Stimulated activated CD8-positive, alpha-beta memory T cell treated with anti-CD3 and anti-CD28 coated beads, Interleukin-4, amount 100 ng/mL, for 1 hour (primary cell): Measurements from ENCODE around the gene SAMD8.

Experiments used
- DNase-seq, 2 donors: peaks; one replicate each; pipeline ENCODE4 v3.0.0-alpha.2; 2020; ENCODE audit warnings: low read depth in 2 of 2, low spot score in 1 of 2

SAMD8 gene

DNA sequence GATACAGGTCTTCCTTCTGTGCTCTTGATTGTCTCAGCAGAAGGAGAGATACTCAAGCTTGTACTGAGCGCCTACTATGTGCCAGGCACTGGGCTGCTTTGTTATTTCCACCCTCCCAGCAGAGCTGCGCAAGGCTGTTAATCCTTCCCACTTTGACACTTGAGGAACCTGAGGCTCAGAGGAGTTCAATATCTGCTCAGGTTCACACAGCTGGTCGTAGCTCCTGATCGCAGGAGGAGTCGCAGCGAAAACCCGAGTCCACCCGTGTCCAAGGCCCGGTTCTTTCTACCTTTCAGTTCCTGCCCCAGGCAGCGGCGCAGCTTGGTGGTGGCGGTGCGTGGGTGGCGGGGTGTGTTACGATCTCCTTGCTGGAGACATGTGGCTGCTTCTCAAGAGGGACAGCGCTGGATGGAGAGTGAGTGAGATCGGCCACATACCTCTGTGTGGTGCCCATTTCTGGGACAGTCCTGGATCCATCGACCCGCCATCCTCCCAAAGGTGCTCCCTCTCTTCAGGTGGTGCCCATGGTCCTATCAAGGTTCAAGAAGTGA, 26.5 kb upstream of the SAMD8 start:
- DNase-seq: no peak

DNA sequence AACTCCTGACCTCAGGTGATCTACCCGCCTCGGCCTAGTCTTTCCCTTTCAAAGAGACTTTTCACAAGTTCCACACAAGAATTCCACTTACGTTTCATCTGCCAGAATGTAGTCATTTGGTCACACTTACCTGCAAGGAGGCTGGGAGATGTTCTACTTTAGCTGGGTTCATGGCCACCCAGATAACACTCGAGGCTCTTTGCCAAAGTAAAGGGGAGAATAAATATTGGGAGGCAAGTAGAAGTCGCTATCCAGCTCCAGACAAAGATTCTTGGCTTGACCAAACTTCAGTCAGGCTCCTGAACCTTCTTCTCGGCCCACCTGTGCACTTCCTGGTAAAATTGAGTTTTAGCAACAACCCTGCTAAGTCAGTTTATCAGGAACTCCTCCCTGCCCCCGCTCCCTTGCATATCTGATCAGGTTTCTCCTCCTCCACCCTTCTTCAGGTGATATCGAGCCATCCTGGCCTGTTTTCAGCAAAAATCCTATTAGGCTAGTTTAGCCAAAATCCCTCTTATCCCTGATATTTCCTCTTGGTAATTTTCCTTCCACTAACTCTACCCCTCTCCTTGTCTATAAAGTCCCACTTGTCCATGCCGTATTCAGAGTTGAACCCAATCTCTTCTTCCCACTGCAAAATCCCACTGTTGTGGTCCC, 25.1 kb upstream of the SAMD8 start:
- no peak for DNase-seq

DNA sequence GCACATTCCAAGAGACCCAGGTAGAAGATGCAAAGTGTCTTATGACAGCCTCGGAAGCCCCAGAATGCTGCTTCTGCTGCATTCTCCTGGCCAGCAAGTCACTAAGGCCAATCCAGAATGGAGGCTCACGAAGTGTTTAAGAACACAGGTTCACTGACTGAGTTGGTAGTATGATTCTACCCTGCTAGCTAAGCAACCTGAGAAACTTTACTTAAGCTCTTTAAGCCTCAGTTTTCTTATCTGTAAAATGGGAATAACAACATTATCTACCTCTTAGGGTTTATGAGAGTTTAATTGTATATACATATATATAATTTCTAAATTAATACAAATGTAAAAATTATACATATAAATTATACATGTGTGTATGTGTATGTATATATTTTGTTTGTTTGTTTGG, 22.8 kb upstream of the SAMD8 start:
- DNase-seq: no peak

DNA sequence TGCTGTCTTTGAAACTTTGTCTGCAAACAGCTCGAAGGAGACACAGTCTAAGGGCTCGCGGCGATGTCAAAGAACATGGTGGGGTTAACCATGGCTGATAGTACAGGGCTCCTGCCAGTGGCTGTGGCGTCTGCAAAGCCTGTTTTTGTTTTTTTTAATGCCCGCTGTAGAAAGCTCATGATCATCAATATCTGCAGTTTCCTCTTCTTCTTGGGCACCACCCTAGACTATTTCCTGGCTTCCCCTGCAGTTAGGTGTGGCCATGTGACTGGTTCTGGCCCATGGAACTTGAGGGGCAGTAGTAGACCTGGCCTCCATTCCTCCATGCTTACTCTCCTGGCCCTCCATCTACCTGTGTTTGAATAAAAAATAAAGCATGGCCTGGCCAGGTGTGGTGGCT, 21.8 kb upstream of the SAMD8 start:
- DNase-seq: no peak

DNA sequence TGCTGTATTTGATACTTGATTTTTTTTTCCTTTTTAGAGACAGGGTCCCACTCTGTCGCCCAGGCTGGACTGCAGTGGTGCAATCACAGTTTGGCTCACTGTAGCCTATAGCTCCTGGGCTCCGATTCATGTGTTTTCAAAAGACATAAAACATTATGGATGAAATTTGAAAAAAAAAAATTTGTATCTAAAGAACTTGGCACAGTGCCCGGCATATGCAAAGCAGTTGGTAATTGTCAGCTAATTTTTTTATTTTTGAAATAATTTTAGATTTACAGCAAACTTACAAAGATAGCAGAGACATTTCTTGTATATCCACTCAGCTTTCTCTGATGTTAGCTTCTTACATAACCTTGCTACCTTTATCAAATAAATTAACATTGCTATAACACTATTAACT, 20.3 kb upstream of the SAMD8 start:
- DNase-seq: no peak

DNA sequence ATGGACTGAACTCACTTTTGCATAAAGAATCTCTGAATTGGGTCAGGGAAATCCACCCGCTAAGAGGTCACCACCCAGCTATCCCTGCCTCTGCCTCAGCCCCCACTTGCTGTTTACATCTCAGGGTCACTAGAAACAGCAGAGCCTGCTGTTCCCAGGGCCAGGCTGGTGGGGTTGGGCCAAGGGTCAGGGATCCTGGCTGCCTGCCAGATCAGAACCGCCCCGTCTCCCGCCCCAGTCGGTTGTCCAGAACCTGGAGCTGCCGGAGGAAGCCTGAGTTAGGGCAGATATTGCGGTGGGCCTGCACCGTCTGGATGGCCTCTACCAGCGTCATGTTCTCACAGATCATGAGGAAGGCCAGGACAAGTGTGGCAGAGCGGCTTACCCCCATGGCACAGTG, 17.0 kb upstream of the SAMD8 start:
- DNase-seq: no peak

DNA sequence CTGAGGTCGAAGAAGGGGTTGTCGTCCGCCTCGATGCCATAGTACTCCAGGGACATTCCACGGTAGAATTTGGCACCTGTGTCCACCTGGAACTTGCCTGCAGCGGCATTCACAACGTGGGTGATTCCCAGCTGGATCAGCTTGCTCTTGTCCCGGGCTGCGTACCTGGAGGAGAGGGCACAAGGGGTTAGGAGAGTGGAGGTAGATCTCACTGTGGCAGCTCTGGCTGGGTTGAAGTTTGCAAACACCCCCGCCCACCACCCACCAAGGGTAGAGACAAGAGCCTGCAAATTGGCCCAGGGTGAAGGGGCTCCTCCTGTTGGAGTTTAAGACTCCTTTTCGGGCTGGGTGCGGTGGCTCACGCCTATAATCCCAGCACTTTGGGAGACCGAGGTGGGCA, 15.8 kb upstream of the SAMD8 start:
- DNase-seq: no peak

DNA sequence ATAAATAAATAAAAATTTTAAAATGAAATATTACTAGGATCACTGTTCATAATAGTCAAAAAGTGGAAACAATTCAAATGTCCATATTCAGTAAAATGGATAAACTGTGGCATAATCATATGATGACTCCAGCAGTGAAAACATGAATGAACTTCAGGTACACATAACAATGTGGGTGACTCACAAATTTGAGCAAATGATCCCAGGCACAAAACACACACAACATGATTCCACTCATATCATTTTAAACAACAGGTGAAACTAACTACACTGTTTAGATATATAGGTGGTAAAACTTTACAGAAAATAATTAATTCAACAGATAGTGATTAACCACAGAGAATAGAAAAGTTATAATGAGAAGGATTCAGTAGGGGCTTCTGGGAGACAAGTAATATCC, 14.7 kb upstream of the SAMD8 start:
- DNase-seq: no peak

DNA sequence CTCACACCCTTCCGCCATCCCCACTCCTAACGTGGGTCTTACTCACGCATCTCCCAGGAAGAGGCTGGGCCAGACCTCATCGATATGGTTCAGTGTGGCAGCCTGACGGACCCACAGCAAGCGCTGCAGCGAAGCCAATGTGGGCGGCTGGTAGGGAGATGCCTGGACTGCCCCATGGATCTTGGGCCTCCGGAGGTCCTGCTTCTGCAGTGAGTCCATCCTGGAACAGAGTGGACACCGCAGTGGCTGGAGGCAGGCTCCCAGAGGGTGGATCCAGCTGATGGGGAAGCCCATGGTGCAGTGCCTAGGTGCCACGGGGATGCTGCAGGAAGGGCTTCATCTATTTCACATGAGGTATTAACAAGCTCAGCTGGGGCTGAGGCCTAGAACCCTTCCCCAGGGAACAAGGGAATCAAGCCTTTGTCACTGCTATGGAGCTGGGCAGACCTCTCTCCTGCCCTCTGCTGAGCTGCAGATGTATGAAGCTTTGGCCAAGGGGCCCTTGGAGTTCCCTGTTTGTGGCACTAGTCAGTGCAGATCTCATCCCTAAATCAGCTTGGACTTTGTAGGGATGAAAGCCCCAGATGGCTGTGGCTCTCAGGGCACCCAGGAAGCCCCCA, 13.7 kb upstream of the SAMD8 start:
- DNase-seq: no peak

DNA sequence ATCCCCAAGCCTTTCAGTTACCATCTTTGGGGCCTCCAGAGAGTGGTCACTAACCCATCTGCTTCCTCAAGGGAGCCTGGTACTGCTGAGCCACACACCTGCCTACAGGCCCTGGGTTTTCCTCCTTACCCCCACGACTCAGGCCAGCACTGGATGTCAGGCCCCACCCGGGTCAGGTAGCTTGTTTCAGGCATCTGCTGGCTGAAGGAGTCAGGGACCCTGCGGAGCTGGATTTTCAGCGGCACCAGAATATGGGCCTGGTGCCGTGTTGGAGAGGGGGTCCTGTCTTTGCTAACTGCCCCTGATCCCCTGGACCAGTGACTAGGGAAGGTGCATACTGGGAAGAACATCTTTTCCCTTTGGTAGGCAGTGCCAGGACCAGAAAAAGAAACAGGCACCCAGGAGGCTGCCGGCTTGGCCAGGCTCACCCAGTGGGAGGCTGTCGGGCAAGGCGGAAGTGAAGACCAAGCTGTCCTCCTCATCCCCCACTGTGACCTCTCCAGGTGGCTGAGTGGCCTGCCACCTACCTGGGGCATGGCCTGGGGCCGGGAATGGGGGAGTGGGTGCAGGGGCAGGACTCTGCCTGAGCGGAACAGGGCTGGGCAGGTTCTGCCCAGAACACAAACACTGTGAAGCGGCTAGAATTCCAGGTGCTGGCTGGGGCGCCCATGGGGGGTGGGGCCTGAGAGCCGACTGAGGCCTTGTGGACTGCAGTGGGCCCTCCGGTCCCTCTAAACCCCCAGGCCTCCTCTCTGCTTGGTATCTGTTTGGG, 12.4 kb upstream of the SAMD8 start:
- DNase-seq: no peak

DNA sequence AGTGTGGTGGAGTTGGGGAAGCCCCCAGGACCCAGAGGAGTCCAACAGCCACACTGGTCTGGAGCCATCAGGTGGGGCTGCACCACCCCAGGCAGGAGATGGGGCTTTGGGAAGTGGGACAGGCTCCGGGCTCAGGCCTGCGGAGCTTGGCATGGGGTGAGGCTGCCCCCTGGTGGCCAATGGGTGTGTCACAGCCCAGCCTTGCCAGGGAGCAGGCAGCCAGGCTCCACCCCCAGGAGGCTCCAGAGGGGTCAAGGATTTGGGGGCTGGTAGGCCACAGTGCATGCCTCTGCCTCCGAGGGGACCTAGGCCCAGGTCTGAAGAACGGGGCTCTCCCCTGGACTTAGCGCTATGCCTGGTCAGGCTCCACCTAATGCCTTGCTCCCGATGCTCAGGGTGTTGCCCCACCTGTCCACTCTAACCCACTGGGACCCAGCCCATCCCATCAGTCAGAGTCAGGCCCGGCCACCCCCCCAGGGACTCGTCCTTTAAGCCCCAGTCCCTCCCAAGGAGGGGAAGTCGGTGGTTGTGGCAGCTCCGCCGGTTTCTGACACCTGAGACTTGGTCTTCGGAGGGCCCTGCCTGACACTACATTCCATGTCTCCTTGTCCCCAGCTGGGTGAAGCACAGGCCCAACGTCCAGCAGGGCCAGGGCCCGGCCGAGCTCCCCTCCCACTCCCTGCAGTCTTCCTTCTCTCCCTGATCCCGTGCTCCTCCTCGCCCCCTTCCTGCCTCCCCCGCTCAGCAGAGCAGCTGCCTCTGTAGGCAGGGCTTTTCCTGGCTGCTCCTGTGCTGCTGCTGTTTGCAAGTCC, 11.3 kb upstream of the SAMD8 start:
- DNase-seq: peak; percentile 69 to 70

DNA sequence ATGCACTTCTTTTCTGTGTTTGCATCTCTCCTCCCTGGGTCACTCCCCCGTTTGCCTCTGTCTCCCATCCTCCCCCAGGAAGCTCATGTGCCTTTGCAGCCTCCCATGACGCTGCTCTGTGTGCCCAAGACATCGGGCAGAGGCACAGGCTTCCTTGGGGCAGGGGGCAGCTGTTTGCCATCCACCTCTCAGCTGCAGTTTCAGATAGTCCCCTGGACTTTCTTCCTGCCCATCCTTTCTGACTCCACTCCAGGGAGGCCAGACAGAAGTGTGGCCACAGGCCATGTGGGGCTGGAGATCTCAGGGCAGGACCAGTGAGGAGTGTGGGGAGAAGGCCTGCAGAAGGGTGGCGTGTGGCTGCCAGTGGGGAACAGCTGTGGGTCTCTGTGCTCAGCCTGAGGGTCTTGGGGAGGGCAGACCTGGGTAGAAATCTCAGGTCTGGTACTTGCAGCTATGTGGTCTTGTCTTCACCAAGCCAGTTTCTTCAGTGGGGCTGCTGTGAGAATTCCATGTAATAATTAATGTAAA, 10.6 kb upstream of the SAMD8 start:
- no peak for DNase-seq

DNA sequence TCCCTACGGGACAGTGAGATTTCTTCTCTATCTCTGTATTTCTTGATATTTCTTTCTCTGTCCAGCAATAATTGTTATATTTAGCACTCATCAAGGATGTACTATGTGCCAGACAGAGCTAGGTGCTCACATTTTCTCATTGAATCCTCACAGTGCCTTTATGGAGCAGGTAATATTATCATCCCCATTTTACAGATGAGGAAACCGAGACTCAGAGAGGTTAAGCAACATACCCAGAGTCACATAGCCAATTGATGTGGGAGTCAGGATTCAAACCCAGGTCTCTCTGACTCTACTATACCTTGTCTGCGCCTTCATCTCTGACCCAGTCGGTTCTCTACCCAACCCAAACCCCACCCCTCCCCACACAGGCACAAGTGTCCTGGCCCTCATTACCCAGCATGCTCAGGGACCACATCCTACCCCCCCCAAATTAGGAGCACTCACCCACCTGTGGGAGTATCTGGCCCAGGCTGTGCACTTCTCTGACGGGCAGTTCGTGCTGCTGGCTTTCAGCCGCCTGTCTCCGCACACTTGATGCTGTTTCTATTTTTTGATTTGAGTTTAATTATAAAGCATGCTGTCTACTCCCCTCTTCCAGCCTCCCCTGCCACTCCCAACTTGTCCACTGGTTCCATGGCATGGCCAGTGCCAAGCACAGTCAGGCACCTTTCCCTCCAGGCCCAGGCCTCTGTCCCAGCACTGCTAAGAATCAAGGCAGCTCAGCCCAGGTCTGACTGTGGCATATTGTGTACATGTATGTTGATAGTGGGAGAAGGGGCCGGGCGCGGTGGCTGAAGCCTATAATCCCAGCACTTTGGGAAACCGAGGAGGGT, 9.8 kb upstream of the SAMD8 start:
- no peak for DNase-seq

DNA sequence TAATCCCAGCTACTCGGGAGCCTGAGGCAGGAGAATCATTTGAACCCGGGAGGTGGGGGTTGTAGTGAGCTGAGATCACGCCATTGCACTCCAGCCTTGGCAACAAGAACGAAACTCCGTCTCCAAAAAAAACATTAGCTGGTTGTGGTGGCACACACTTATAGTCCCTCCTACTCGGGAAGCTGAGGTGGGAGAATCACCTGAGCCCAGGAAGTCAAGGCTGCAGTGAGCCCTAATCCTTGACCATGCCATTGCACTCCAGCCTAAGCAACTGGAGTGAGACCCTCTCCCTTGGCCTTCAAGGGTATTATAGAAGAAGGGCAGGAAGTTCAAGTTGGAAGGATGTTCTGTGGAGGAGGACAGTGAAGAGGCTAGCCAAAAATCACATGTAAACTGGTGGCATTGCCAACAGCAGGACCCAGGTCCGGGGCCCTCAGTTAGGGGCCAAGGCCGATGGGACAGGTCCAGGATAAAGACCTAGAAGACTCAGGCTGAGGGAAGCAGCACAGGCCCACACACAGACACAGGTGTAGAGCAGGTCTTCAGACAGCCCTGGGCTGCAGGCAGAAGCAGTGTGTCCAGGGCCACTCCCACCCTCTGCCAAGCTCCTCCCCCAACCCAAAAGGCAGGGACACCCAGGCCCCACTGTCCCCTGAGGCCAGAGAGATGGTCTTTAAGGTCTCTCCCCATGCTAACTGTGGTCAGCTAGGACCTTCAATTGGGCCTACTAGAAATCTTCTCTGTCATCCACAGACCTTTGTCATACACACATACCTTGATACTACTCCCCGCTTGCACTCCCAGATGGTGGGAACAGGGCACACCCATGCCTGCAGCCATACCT, 8.4 kb upstream of the SAMD8 start:
- no peak for DNase-seq

DNA sequence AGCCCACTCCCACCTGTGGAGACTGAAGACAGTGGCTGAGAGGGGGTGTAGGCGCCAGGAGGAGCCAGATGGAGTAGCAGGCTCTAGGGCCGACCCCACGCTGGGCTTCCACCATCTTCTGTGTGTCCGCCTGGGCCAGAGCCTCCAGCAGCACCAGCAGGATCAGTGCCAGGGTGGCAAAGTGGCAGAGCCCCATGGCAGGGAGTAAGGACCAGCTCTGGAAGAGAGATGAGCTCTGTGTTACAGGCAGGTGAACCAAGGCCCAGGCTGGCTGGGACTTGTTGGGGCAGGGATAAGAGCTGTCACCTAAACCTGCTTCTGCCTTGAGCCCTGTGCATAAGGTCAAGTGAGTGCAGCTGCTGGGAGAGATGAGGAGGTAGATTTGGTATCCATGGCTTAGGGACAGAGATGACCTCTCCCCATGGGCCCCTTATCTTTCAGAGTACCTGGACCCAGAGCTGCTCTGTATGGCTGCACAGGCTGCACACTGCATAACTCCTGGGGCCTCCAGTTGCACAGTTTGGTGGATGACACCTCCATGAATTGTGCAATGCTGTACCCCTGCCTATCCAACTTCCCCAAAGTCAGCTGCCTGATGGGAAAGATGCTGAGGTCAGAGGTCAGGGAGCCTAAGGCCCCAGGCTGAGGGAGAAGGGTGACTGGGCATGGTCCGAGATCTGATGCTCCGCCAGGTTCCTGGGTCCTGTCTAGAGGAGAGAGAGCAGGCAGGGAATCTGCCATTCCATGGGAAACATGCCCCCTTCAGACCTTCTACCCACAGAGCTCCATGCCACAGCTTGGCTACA, 7.4 kb upstream of the SAMD8 start:
- no peak for DNase-seq

DNA sequence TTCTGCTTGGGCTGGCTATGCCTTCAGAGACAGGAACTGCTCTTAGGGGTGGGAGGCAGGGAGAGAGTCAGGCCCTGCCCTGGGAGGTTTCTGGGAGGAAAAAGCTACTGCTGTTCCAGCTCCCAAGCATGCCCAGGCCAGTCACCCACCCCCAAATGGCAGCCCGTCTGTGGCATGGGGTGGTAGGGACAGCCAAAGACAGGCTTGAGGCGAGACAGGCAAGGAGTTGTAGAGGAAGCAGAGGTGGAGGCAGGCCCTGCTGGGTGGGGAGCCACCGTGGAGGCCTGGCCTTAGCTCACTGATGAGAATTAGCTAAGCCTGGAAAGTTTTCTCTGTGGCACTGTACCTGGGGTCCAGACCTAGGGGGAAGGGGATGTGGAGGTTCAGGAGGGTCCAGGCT, 6.6 kb upstream of the SAMD8 start:
- no peak for DNase-seq

DNA sequence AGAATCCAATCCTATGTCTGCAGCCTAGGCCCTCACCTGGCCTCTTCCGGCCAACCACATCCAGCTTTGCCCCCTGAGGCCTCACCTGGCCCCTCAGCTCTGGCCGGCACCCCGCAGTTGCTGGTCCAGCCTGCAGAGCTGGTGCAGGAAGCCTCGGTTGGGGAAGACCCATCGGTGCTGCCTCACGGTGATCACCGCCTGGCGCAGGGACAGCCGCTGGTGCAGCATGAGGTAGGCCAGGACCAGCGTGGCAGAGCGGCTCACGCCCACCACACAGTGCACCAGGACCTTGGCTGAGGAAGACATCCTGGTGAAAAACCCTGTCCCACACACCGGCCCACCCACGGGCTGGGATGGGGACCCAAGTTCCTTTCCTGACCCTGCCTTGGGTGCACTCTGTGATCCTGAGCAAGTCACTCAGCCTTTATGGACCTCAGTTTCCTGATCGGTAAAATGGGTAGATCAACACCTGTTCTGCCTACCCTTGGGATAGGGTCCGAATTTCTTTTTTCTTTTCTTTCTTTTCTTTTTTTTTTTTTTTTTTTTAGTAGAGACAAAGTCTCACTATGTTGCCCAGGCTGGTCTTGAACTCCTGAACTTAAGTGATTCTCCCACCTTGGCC, 5.8 kb upstream of the SAMD8 start:
- no peak for DNase-seq

DNA sequence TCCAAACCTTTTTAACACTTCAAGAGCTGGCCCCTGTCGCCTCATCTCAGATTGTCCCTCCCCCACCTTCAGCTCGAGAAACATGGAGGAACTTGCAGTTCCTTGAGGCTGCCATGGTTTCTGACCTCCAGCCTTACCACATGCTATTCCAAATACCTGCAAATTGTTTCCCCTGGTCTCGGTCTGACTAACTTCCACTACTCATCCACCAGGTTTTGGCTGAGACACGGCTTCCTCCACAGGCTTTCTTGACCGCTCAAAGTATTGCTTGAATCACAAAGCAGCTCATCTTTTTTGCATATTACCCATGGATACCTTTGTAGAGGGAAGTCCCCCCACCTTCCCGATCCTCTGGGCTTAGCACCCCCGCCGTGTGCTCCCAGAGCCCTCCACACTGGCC, 5.2 kb upstream of the SAMD8 start:
- DNase-seq: no peak
